Umbilical cord (tissue), 2 donors: Measurements from ENCODE around the gene PRKAG1. TPM values are rescaled to one million over a fixed set of nuclear protein-coding genes. Genes with fewer than 3 reads are reported as not detected.
A peak's percentile ranks its signal among the peaks of the same experiment; 100 is the strongest.
"Not testable (repeated sequence)": the region's sequence is repeated elsewhere in the genome, so short reads cannot be mapped to it uniquely, and the experiment has no call there.

Experiments
- DNase-seq: peaks from one replicate; pipeline ENCODE4 v3.0.0-alpha.2; 2015; ENCODE audit warnings: low spot score
- total RNA-seq: library from RNA; depleted of rRNA; stranded (reverse); fragments of >200 nt; gene quantifications from one replicate; pipeline ENCODE4 v1.2.3, GENCODE V29; 2014; ENCODE audit warnings: low replicate concordance; ENCODE audit not compliant: insufficient read depth

PRKAG1 gene
- 52.7 TPM for total RNA-seq

DNA sequence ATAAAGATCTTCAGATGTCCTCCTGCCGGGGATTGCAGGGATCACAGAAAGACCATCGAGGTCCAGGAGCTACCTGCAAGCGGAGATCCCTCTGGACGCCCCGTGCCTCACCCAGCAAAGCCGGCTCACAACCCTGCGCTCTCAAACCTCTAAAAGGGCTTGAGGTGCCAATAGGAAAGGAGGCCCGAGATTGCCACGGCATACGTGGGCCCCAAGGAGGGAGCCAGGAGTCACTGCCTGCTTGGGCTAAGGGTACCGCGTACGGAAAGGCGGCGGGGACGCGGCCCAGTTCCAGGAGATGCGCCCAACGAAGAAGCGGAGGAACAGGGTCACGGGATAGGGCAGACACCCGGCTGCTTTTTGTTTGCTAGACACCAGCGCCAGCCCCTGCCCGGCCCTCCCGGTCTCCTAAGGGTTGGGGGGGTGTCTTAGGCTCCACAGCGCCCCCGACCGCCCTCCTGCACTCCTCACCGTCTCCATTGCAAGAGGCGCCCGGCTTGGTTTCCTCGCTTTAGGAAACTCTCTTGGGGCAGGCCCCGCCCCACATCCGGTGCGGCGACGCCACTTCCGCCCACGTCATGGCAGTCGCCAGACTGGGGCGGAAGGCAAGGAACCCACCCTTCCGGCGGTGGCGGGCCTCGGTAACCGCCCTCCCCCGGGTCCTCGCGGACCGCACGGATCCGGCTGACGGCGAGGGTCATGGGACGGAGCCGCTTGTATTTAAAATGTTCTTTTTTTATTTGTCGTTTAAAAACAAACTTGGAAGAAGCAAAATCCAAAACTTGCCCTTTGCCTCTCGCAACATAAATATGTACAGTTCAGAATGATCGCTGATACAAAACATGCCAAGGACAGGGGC lies at the start of gene PRKAG1:
Gene PRKAG1 (minus strand): TSS at position 516 of the 859 bp plus-strand sequence. CDS start 36 bp downstream, at position 480.
- peak; percentile 98 for DNase-seq

DNA sequence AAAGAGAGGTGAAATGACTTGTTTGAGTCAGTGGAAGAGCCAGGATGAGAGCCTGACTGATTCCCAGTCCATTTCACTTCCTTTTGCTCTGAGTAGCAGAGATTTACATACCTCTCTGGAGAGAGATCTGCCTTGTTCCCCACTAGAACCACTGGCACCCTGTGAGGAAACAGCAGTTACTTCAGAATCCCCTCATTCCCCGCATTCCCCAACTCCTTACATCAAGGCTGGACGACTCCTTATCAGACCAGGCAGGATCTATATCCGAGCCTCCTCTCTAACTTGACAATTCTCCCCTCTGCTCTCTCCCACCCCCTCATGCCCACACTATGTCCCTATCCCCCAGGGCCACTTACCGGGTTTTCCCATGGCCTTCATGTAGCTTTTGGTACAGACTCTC lies 47.5 kb upstream of the PRKAG1 start:
- no peak for DNase-seq

DNA sequence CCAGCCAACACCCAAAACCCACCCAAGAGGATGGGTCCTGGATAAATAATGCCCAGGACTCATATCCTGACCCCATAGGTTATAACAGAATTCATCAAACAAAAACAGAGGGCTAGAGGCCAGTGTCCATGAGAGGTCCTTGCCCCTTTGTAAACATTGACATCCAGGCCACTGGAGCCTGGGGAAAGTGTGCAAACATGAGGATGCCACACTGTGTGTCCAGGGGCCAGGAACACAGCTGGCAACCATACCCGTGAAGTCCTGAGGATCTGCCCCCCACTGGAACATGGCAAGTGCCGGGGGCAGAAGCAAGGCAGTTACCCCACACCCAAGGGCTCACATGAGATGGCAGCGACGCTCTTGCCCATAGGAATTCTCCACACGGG lies 46.2 kb upstream of the PRKAG1 start:
- DNase-seq = no peak

DNA sequence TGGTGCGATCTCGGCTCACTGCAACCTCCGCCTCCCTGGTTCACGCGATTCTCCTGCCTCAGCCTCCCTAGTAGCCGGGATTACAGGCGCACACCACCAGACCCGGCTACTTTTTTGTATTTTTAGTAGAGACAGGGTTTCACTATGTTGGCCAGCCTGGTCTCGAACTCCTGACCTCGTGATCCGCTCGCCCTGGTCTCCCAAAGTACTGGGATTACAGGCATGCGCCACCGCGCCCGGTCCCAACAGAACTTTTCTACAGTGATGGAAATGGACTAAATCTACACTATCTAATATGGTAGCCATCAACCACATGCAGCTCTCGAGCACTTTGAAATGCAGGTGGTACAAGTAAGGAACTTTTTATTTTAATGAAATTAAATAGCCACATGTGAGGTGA lies 43.3 kb upstream of the PRKAG1 start:
- DNase-seq = not testable (repeated sequence)

DNA sequence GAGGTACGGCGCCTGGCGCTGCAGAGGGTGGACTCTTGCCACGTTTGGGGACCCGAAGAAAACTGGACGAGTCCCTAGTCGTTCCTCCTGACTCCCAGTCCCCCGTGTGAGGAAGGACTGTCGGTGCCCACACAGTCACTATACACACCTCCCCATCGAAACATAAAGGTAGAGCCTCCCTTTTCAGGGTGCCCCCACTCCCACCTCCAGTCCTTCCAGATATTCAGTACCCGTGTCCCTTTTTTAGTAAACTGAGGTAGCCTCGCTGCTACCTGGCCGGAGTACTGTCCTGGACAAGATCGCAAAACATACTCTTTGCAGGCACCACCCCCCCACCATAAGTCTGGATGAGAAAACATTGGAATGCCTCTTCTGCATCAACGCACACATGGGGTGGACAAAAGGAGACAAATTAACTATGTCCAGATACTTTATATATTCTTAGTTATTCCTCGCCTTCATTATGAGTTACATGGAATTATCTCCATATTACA lies 42.6 kb upstream of the PRKAG1 start:
- no peak for DNase-seq

DNA sequence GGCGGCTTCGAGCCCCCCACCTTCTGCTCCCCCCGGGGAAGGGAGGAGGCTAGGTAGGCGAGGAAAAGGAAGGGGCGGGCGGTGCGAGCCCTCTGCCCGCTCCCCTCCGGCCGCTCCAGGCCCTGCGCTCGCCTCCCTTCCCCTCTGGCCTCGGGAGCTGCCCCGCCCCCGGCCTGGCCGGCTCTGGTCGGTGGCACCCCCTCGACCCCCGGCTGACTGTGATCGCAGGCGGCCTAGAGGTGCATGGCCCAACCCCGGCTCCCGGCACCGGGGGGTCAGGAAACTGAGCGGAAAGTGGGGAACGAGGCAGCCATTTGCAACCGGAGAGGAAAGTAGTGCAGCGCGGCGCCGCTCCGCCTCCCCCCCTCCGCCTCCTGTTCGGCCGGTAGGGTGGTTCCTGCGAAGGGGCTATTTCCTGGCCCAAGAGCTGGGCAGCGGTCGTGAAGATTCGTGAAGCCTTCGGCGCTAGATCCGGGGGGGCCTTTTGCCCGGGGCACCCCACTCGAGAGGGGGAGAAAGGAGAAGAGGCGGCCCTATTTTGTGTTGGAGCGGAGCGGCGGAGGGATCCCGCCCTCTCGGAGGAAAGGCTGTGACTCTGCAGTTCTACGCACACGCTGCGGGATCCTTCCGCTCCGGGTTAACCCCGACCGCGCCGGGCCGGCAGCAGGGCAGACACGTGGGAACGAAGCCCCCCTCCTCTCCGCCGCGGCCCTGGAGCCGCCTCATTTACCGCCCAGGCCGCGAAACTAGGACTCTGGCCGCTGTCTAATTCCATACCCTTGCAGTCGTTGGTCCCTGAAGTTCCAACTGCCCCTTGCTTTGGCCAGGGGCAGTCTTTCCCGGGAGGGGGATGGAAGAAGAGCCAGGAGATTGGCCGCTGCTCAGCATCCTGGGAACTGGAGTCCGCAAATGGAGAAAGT lies 41.9 kb upstream of the PRKAG1 start, which contains the start of gene KMT2D:
Gene KMT2D (minus strand): TSS at position 558 of the 920 bp plus-strand sequence. CDS start 5,470 bp downstream, outside the sequence.
- DNase-seq = peak; percentile 96

DNA sequence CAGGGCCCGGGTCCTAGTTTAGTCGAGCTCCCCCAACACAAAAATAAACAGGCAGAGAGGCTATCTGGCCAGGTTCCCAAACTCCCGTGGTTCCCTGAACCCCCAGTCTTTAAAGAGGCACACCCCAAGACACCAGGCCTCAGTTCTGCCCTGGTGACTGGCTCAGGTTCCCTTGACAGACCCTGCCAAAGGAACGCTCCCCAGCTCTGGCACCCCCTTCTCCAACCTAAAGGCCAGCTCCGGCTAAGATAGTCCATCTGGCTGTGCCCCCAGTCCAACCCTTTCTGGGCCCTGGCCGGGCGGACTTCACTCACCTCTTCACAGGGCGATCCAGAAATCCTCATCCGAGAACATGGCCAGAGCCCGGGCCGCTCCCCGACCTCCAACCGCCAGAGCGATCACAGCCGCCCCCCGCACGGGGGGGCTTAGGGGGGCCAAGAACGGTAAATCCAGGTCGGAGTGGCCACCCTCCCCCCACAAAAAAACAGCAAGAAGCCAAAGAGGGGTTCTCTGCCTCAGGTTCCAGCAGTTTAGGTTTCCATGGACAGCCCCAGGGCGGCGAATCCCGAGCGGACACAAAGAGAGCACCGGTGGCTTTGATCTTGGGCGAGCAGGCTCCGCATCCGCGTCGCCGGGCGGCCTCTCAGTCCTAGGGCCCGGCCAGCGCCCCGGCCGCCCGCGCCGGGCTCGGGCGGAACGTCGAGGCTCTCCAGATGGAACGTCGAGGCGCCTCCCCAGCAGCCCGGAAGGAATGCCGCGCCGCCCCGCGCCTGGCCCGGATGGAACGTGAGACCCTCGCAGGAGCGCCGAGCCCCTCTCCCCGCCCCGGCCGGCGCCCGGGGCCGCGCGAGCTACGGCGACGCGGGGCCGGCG lies 41.0 kb upstream of the PRKAG1 start:
- DNase-seq = no peak

DNA sequence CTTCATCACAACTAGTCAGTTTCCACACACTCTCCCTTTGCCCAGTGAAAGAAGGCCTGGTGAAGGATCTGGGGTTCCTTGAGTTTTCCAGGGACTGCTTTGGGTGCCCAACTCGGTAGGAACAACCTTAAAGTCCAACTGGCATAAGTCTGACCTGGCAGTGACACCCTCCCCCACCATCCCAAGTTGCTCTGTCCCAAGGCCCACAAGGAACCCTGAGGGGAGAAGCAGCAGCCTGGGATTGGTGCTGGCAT lies 40.4 kb upstream of the PRKAG1 start:
- DNase-seq = no peak

DNA sequence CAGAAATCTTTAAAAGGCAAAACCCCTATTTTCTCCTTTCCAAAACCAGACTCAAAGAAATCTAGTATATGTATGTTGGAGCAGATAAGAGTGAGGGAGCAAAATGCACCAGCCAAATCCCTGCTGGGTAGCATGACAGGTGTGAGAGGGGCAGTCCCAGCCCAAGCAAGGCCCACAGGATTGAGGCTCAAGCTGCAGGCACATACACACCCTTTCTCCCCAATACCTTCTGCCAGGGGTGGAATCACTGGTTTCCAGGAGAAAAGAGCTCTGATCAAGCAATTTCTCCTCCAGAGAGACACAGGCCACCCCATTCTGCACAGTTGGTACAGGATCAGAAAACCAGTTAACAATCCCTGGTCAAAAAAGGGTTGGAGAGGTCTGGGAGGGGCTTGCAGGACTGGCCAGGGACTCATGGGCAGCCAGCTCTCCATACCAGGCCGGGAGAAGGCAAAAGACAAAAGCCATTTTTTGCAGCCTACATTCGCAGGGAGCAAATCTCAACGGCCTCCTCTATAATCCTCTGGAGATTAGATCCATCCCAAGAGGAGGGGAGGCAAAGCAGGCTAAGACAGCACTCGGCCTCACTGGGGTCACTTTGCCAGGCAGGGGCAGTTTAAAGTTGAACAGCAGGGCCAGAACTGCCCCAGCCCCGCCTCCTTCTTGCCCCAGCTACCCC lies 39.9 kb upstream of the PRKAG1 start:
- peak; percentile 22 for DNase-seq

DNA sequence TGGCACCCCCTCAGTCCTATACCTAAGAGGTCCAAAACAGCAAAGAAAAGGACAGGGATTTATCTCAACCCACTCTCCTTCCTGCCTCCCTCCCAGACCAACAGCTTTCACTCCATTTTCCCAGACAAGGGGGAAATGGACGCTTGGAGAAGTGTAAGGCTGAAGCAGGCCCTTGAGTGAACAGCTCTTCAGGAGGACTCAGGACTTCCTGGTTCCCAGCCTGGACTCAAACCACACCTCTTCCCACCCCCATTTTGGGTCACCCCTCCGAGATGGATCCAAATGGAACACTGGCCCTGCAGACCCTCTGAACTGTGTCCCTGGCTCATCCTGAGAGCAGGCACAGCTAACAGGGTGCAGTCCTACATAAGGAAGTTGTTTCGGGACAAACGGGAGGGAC lies 39.3 kb upstream of the PRKAG1 start:
- no peak for DNase-seq

DNA sequence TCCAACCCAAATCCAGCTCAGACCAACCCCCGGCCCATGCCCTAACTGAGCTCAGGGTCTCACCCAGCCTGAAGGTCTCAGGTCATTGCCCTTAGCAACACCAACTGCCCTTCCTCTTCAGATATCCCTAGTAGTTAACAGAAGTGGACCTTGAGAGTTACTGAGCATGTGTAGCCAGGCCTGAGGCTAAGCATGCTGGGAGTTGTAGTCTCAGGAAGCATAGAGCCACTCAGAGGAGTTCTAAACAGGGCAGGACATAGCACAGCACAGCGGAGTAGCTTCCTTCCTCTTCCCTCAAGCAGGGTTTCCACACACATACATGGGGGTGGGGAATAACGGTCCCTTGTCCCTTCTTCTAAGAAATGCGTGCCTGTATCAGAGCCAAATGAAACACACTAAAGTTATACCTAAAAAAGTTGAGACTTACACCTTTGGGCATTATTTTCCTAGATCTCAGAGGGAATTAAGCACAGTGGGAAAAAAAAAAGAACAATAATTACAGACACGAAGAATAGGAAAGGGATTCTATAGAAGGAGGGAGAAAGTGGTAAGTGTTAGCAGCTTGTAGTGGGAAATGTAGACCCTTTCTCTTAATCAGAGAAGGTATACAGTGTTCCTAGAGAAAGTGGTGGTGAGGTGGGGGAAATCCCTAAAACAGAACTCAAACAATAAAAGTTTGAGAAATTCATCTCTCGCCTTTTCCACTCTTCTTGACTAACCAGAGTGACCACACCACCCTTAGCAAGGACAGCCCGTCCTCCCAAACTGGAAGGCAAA lies 37.6 kb upstream of the PRKAG1 start:
- peak; percentile 73 for DNase-seq

DNA sequence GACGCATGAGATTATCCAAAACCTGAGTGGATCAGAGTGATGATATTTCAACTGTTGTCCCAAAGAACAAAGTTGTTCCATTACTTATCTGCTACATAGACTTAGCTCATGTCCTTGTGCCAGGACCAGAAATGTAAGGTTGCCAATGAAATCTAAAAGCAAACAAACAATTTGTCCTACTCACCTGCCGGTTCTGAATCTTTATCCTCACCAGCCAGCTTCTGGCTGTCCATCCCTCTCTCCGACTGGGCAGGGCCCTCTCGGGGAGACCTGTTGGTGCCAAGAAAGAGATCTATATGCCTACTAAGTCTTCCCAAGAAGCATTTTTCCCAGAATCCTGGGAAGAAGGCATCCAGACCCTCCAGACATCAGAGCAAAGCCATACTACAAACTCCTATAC lies 36.5 kb upstream of the PRKAG1 start:
- DNase-seq = no peak

DNA sequence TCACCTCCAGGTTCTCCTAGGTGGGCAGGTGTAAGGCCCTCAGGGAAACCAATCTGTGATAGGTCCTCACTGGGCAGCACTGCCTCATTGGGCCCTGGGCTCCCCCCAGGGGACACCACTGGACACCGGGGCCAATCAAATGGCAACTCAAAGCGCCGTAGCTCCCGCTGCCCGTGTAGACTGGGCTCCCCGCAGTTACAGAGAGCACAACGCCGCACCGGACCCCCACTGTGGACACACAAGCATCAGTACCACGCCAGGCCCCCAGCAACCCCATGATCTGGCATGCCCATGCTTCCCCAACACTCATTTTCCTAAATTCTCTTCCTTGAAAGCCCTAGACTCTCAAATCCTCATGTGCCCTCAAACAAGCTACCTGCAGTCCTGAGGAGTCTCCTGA lies 35.9 kb upstream of the PRKAG1 start:
- DNase-seq = no peak

DNA sequence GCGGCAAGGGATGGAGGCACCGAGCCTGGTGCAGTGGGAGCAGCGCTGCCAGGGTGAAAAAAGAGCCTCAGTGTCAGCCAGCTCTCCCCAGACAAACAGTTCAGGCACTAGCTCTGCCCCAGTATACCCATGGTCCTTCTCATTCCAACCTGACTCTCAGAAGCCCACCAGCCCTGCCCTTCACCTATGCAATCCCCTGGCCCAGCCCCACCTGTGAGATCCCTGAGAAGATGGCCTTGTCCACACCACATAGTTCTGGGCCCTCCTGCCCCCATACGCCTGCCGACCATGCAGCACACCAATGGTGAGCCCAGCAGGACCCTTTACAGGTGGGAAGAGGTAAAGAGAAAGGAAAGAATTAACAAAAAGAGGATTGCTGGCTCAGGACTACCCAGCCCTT lies 35.5 kb upstream of the PRKAG1 start:
- DNase-seq = no peak

DNA sequence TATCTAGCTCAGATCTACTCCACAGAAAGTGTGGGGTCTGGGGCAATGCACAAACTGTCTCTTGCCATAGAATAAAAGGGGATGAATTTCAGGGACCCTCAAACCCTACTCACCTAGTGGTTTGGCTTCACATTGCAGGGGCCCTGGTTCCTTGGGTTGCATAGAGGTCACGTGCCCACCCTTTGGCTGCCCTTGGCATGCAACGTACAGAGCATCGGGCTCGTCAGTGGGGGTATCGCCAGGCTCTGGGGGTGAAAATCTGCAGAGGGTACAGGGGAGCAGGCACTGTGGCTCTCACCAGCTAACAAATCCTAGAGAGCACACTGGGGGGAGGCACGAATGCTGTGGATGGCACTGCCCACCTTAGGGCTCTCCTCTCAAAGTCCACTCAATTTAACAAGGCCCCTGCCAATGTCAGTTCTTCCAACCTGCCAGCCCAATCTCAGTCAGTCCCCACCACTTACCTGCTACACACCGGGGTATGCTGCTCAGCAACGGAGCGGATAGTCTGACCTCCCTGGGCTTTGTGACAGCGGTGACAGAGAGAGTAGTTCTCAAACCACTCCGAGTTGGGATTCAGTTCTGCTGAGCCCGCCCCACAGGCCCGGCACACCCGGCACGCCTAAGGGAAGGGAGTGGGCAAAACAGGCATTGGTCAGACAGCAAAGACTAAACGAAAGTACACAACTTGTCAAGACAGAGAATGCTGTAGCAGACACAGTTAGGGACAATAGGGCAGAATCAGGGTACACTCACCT lies 34.1 kb upstream of the PRKAG1 start:
- no peak for DNase-seq

DNA sequence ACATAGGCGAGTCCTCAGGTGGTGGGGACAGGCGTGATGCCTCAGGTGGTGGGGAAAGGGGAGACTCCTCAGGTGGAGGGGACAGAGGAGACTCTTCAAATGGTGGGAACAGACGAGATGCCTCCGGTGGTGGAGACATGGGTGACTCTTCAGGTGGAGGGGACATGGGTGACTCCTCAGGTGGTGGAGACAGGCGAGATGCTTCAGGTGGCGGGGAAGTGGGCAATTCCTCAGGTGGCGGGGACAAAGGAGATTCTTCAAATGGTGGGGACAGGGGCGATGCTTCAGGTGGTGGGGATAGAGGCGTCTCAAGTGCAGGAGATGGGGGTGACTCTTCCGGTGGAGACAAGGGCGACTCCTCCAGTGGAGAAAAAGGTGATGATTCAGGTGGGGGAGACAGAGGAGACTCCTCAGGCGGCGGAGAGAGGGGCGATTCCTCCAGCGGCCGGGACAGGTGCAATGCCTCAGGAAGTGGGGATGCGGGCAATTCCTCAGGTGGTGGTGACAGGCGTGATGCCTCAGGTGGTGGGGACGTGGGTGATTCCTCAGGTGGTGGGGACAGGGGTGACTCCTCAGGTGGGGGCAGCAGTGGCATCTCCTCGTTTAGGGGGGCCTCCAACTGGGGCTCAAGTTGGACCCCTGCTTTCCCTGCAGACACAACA lies 33.3 kb upstream of the PRKAG1 start:
- no peak for DNase-seq

DNA sequence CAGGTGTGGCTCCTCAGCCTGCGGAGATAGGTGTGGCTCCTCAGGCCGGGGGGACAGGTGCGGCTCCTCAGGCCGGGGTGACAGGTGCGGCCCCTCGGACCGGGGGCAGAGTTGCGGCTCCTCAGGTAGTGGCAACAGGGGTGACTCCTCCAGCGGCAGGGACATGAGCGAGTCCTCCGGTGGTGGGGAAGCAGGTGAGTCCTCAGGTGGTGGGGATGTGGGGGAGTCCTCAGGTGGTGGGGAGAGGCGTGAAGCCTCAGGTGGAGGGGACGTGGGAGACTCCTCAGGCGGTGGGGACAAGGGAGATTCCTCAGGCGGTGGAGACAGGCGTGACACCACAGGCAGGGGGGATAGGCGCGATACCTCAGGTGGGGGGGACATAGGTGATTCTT lies 32.8 kb upstream of the PRKAG1 start:
- no peak for DNase-seq

DNA sequence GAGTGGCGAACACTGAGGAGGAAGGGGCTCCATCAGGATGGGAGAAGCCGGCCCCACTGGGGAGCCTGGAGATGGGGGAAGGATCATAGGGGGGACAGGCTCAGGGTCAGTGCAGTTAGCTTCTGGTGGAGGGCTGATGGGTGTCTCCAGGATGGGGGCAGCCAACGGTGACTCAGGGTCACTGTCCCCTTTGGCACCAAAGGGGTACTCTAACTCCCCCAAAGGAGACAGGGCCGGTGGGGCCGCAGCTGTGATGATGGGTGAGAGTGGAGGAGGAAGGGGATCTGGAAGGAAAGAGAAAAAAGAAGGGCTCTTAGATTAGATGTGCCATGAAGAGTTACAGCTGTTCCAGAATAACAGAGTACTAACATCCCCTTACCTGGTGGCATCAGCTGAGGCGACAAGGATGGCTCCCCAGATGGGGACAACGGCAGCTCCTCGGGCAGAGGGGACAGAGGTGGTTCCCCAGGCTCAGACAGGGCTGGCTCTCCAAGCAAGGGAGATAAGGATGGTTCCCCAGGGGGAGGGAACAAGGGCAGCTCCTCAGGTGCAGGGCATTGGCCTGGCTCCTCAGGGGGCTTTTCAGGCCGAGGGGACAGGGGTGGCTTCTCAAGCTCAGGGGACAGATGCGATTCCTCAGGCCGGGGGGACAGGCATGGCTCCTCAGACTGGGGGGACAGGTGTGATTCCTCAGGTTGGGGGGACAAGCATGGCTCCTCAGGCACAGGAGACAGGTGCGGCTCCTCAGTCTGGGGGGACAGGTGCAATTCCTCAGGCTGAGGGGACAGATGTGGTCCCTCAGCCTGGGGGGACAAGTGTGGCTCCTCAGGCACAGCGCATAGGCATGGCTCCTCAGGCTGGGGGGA lies 32.2 kb upstream of the PRKAG1 start:
- DNase-seq = no peak
